IgD-negative memory B cell (primary cell): ENCODE results near the gene ADAMTSL2. TPM values are rescaled to one million over a fixed set of nuclear protein-coding genes. Genes with fewer than 3 reads are reported as not detected.

Experiments
- H3K27ac Mint-ChIP-seq, 3 donors: one replicate each; pipeline ENCODE4 v1.8.0; 2020 to 2022; ENCODE audit warnings: mild to moderate bottlenecking in 3 of 3, mixed read lengths in 3 of 3, moderate library complexity in 1 of 3
- H3K27me3 Mint-ChIP-seq: one replicate; pipeline ENCODE4 v1.8.0; 2021; ENCODE audit warnings: mixed read lengths
- H3K36me3 Mint-ChIP-seq: one replicate; pipeline ENCODE4 v1.8.0; 2020; ENCODE audit warnings: mild to moderate bottlenecking, mixed read lengths
- H3K4me1 Mint-ChIP-seq, 3 donors: one replicate each; pipeline ENCODE4 v1.8.0; 2020 to 2022; ENCODE audit warnings: mixed read lengths in 3 of 3, mild to moderate bottlenecking in 1 of 3
- H3K4me3 Mint-ChIP-seq, 4 donors: one replicate each; pipeline ENCODE4 v1.8.0; 2020 to 2022; ENCODE audit warnings: mild to moderate bottlenecking in 4 of 4, mixed read lengths in 4 of 4, moderate library complexity in 3 of 4
- H3K9me3 Mint-ChIP-seq, 3 donors: one replicate each; pipeline ENCODE4 v1.8.0; 2020 to 2021; ENCODE audit warnings: mixed read lengths in 3 of 3, mild to moderate bottlenecking in 1 of 3
- polyA plus RNA-seq: library from polyadenylated mRNA; unstranded; fragments of 300-500 nt; fragmentation: Illumina TruSeq; gene quantifications from one replicate; pipeline ENCODE4 v1.2.3, GENCODE V29; 2021

ADAMTSL2 gene
- polyA plus RNA-seq, 1 donor from 2014 or later: not detected

DNA sequence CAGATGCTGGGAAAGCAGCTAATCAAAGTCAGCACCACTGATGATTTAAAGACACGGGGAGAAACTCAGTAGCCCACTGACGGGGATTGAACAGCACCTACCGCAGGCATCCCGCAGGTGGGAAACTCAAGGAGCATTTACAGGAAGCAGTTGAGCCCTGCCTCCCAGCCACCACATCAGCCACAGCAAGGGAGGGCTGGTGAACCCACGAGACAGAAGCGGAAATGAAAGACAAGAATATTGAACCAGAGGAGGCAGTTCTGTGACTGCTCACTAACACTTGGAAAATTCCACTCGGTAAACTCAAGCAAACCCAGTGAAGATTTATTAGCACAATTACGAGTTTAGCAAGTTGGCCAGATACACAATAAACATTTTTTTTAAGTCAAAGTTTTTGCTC is 85.3 kb downstream of the ADAMTSL2 start:
- Mint-ChIP-seq H3K4me1 (peaks cover 7 to 14% (median 7%) of the 10 kb centered on the region in 3 donors), H3K9me3 (peaks cover 0 to 3% (median 2%) of the 10 kb centered on the region in 3 donors), H3K27ac (peak overlapping the region in 1 of 3 donors; percentile 4), H3K4me3 (peak overlapping the region in 1 of 4 donors; percentile 53), H3K36me3 (peaks cover 2% of the 10 kb centered on the region), H3K27me3 (peaks cover 24% of the 10 kb centered on the region)

DNA sequence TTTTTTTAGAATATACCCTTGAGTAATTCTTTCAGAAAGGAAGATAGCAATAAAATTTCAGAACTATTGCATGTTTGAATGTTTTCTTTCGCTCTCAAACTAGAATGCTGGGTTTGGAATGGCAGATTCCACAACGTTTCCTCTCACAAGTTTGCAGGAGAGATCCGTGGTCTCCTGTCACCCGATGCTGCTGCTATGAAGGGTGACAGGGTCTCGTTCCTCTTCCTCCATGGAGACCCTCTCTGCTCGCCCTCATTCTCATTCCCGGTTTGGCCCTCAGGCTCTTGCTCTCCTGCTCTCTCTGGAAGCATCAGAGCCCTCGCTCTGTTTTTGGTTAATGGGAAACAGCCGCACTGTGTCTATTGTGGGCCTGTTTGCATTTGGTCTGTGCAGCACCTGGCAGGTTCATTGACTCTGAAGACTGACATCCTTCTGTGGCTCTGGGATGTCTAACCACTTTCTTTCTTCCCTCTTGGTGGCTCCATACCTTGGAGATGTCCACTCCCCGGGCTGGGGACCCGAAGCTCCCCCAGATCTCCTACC is 87.3 kb downstream of the ADAMTSL2 start:
- H3K4me1 Mint-ChIP-seq: peaks cover 7 to 14% (median 7%) of the 10 kb centered on the region in 3 donors
- H3K36me3 Mint-ChIP-seq: peaks cover 3% of the 10 kb centered on the region
- H3K9me3 Mint-ChIP-seq: peaks cover 3 to 17% (median 11%) of the 10 kb centered on the region in 3 donors
- H3K4me3 Mint-ChIP-seq: no peak overlapping the region
- peaks cover 27% of the 10 kb centered on the region for H3K27me3 Mint-ChIP-seq
- no peak overlapping the region for H3K27ac Mint-ChIP-seq

- Mint-ChIP-seq H3K9me3 (peaks cover 8 to 23% (median 11%) of the 10 kb centered on the region in 3 donors), H3K36me3 (peaks cover 3% of the 10 kb centered on the region), H3K4me3 (no peak overlapping the region), H3K27me3 (peaks cover 25% of the 10 kb centered on the region), H3K4me1 (peaks cover 7 to 14% (median 7%) of the 10 kb centered on the region in 3 donors), H3K27ac (no peak overlapping the region)
Measured at GRCh38 chr9:133622555-133622954, 88.1 kb downstream of the ADAMTSL2 start.

Other genes with a start within 250 kb of the ADAMTSL2 start
- gene SURF6, start 198.5 kb upstream of the ADAMTSL2 start, polyA plus RNA-seq: 13.4 TPM
- 26.7 TPM for gene MED22, start 186.6 kb upstream of the ADAMTSL2 start, polyA plus RNA-seq
- gene RPL7A, start 186.5 kb upstream of the ADAMTSL2 start, polyA plus RNA-seq: 1,229 TPM
- 114 TPM for gene SURF1, start 178.2 kb upstream of the ADAMTSL2 start, polyA plus RNA-seq
- gene SURF2, start 178.2 kb upstream of the ADAMTSL2 start, polyA plus RNA-seq: 34.7 TPM
- 72.6 TPM for gene SURF4, start 158.6 kb upstream of the ADAMTSL2 start, polyA plus RNA-seq
- gene STKLD1, start 158.3 kb upstream of the ADAMTSL2 start, polyA plus RNA-seq: 0.16 TPM
- 31.6 TPM for gene REXO4, start 116.7 kb upstream of the ADAMTSL2 start, polyA plus RNA-seq
- gene ADAMTS13, start 112.3 kb upstream of the ADAMTSL2 start, polyA plus RNA-seq: 0.35 TPM
- 15.9 TPM for gene CACFD1, start 74.7 kb upstream of the ADAMTSL2 start, polyA plus RNA-seq
- 65.2 TPM for gene SLC2A6, start 55.6 kb upstream of the ADAMTSL2 start, polyA plus RNA-seq
- gene MYMK, start 9.7 kb upstream of the ADAMTSL2 start, polyA plus RNA-seq: not detected
- gene FAM163B, start 74.7 kb downstream of the ADAMTSL2 start, polyA plus RNA-seq: not detected
- not detected for gene DBH, start 101.7 kb downstream of the ADAMTSL2 start, polyA plus RNA-seq
- 0.30 TPM for gene SARDH, start 203.6 kb downstream of the ADAMTSL2 start, polyA plus RNA-seq